Measurements from ENCODE around the gene PDZRN4. TPM values are rescaled to one million over a fixed set of nuclear protein-coding genes. Genes with fewer than 3 reads are reported as not detected.

The PDZRN4 gene
- total RNA-seq, 1 experiment from 2014 or later, result not detected

DNA sequence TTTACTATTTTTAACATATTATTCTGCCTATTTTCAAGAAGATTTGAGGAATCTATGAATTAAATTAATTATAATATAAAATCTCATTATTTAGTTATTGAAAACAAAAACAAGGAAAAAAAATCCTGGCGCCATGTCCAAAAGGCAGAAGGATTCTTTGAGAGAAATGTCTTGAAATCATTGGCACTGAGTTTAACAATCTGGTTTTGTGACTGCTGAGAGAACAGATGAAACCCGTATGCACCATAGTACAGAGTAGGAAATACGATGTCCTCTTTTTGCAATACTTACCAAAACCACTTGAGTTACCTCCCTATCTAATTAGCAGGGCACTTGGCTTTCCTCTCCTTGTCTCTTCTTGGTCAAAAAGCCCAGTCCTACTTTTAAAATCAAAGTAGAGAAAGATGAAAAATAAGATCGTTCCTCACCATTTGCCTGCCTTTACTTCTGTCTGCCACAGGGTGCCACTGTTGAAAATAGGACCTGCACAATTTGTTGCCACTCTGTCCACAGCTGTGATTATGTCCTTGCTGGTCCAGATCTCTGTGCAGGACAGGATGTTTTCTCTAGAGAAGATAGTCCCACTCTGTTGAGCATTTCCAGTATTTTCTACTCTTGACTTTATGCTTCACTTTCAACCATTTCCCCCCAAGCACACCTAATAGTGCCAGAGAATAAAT lies 179.7 kb downstream of the PDZRN4 start:
- Mint-ChIP-seq H3K27ac (ENCODE audit: unreplicated experiment) (no peak overlapping the region), H3K9me3 (ENCODE audit: low read depth, unreplicated experiment) (peaks cover 2% of the 10 kb centered on the region), H3K4me3 (ENCODE audit: low read depth, unreplicated experiment) (no peak overlapping the region), H3K36me3 (ENCODE audit: insufficient read depth, unreplicated experiment) (no peaks in the 10 kb centered on the region), H3K4me1 (ENCODE audit: low read depth, unreplicated experiment) (no peaks in the 10 kb centered on the region), H3K27me3 (ENCODE audit: unreplicated experiment) (no peaks in the 10 kb centered on the region)
- TF ChIP-seq, protein P1, sequence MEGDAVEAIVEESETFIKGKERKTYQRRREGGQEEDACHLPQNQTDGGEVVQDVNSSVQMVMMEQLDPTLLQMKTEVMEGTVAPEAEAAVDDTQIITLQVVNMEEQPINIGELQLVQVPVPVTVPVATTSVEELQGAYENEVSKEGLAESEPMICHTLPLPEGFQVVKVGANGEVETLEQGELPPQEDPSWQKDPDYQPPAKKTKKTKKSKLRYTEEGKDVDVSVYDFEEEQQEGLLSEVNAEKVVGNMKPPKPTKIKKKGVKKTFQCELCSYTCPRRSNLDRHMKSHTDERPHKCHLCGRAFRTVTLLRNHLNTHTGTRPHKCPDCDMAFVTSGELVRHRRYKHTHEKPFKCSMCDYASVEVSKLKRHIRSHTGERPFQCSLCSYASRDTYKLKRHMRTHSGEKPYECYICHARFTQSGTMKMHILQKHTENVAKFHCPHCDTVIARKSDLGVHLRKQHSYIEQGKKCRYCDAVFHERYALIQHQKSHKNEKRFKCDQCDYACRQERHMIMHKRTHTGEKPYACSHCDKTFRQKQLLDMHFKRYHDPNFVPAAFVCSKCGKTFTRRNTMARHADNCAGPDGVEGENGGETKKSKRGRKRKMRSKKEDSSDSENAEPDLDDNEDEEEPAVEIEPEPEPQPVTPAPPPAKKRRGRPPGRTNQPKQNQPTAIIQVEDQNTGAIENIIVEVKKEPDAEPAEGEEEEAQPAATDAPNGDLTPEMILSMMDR (IDR thresholded peaks at IDR 0.05; ENCODE audit: unreplicated experiment), result no peak
- intact Hi-C loops (cut with micrococcal nuclease; ENCODE audit: unreplicated experiment), result loop anchor here (10.0 kb wide), 1 partner anchor 93 kb away; no protein-coding TSS in a partner anchor
- CTCF ChIA-PET, result no interaction called here
- no peak for DNase-seq
- no TSS peak for BruUV-seq (replicated peaks)

- no peak for DNase-seq
- Mint-ChIP-seq H3K27ac (ENCODE audit: unreplicated experiment) (no peak overlapping the region), H3K27me3 (ENCODE audit: unreplicated experiment) (no peaks in the 10 kb centered on the region), H3K4me3 (ENCODE audit: low read depth, unreplicated experiment) (no peak overlapping the region), H3K4me1 (ENCODE audit: low read depth, unreplicated experiment) (no peaks in the 10 kb centered on the region), H3K9me3 (ENCODE audit: low read depth, unreplicated experiment) (peaks cover 3% of the 10 kb centered on the region), H3K36me3 (ENCODE audit: insufficient read depth, unreplicated experiment) (no peaks in the 10 kb centered on the region)
- no TSS peak for BruUV-seq (replicated peaks)
- intact Hi-C loops (cut with micrococcal nuclease; ENCODE audit: unreplicated experiment), result no loop called here
- CTCF ChIA-PET, result no interaction called here
- TF ChIP-seq, protein P1 (IDR thresholded peaks at IDR 0.05; ENCODE audit: unreplicated experiment), result no peak
These were observed 192.8 kb downstream of the PDZRN4 start for GRCh38 chr12:41380878-41381277.

DNA sequence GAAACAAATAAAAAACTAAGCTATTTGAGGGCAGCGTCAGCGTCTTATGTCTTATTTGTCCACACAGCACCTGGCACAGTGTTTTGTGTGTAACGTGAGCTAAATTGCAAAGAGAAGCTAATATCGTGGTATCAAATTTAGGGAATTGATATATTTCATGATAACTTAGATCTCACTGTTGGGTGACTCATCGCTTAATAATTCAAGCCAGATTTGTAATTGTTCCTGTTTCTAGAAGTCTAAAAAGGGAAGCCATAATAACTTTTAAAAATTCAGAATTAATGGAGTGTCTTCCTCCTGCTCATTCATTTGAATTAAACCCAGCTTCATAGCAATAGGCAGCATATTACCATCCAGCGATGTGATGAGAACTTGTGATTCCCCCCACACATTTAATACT lies 214.7 kb downstream of the PDZRN4 start:
- no peak for DNase-seq
- Mint-ChIP-seq H3K4me1 (ENCODE audit: low read depth, unreplicated experiment) (no peaks in the 10 kb centered on the region), H3K27ac (ENCODE audit: unreplicated experiment) (no peak overlapping the region), H3K9me3 (ENCODE audit: low read depth, unreplicated experiment) (no peaks in the 10 kb centered on the region), H3K27me3 (ENCODE audit: unreplicated experiment) (no peaks in the 10 kb centered on the region), H3K36me3 (ENCODE audit: insufficient read depth, unreplicated experiment) (no peaks in the 10 kb centered on the region), H3K4me3 (ENCODE audit: low read depth, unreplicated experiment) (no peak overlapping the region)
- TF ChIP-seq, protein P1 (IDR thresholded peaks at IDR 0.05; ENCODE audit: unreplicated experiment), result no peak
- BruUV-seq (replicated peaks), result no TSS peak
- CTCF ChIA-PET, result no interaction called here
- intact Hi-C loops (cut with micrococcal nuclease; ENCODE audit: unreplicated experiment), result no loop called here

DNA sequence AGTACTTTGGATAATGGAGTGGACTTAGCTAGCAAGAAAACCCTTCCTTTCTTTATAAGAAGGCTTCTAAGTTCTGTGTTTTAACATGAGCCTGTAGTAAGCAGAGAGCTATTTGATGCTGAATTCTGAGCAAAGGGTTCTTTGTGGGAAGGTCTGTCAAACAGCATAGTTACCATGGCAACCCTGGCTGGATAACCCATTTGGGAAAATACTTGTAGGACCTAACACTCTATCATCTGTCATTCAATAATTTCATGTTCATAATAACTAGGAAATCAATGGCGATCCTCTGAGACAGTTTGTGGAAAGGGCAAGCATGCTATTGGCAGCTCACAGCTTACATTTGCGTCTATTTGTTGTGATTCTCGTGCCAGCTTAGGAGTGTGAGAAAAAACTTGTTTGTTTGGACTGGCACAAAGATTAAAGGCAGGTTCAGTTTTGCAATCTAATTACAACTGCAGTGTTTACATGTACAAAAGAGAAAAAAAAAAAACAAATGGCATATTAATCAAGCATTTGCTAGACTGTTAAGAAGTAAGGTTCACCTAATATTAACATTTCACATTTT lies 219.2 kb downstream of the PDZRN4 start:
- CTCF ChIA-PET, result no interaction called here
- intact Hi-C loops (cut with micrococcal nuclease; ENCODE audit: unreplicated experiment), result no loop called here

More for the DNA sequence above, 219.2 kb downstream of the PDZRN4 start:
- H3K36me3 Mint-ChIP-seq (ENCODE audit: insufficient read depth, unreplicated experiment), result no peaks in the 10 kb centered on the region
- H3K27ac Mint-ChIP-seq (ENCODE audit: unreplicated experiment), result no peak overlapping the region
- TF ChIP-seq, protein P1 (IDR thresholded peaks at IDR 0.05; ENCODE audit: unreplicated experiment), result no peak
- H3K27me3 Mint-ChIP-seq (ENCODE audit: unreplicated experiment), result no peaks in the 10 kb centered on the region
- no peaks in the 10 kb centered on the region for H3K4me1 Mint-ChIP-seq (ENCODE audit: low read depth, unreplicated experiment)
- no peak overlapping the region for H3K4me3 Mint-ChIP-seq (ENCODE audit: low read depth, unreplicated experiment)
- no peak for DNase-seq
- no TSS peak for BruUV-seq (replicated peaks)
- H3K9me3 Mint-ChIP-seq (ENCODE audit: low read depth, unreplicated experiment), result no peaks in the 10 kb centered on the region
